Measurements from ENCODE around the gene SPEG.

The SPEG gene

DNA sequence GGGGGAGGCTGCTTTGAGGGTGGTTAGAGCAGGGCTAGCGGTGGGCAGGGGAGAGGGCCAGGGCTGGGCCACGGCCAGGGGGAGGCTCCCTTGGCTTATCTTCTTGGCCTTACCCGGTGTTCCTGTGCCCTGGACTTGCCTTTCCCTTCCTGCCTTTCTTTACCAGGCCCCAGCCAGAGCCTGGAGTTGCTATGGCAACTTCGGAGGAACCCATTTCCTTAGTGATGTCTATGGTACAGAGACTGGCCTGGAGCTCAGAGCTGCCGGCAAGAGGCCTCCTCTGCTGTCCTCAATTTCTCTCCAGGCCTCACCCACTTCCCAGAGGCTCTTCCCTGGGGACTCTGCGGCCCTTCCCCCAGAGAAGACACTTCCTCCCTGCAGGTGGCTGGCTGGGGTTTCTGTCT lies 11.5 kb downstream of the SPEG start:
- DNase-seq, result peak; percentile 31

DNA sequence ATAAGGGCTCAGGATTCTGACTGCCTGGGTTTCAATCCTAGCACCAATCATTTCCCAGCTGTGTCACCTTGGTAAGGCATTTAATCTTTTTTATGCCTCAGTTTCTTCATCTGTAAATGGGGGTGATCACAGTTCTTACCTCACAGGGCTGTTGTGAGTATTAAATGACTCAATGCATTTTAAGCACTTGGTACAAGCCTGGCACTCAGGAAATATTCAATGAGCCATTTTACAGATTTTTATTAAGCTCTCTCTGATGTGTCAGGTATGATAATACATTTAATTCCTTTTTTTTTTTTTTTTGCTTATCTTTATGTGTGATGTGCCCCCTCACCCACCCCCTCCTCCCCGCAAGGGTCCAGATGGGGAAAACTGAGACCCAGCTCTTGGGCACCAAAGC lies 12.0 kb downstream of the SPEG start:
- DNase-seq, result no peak

DNA sequence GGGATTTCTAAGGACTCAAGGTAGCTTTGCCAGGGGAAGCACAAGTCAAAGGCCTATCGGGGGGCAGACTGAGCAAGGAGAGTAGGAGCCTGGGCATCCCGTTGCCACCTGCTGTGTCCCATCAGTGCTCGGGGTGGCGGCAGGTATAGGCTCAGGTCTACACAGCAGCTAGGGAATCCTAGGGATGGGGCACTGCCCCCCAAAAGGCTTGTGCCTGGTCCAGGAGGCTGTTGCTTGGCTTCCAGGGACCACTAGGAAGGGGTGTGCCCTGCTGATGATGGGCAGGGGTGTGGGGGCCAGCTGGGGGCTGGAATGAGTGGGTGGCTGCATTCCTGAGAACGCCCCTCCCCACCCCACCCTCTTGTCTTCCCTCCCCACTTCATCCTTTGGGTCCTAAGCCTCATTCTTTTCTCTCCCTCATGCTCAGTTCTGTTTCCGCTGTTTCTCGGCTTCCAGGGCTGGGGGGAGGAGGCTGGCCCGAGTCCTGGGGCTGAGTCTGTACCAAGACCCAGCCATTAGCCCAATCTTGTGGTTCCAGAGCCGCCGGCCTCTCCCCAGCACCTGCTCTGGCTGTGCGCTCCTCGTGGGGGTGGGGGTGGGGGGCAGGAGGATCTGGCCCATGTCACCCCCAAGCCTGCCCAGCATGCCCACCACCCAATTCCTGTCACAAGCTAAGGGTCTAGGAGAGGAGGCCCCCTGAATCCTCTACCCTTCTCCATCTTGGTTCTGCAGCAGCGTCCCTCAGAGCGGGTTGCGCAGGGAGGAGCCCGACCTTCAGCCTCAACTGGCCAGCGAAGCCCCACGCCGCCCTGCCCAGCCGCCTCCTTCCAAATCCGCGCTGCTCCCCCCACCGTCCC lies 12.8 kb downstream of the SPEG start:
- no peak for DNase-seq

GRCh38 chr2:219448099-219448775 lies 13.6 kb downstream of the SPEG start:
- DNase-seq, result no peak

GRCh38 chr2:219448776-219449341 lies 14.2 kb downstream of the SPEG start:
- no peak for DNase-seq

DNA sequence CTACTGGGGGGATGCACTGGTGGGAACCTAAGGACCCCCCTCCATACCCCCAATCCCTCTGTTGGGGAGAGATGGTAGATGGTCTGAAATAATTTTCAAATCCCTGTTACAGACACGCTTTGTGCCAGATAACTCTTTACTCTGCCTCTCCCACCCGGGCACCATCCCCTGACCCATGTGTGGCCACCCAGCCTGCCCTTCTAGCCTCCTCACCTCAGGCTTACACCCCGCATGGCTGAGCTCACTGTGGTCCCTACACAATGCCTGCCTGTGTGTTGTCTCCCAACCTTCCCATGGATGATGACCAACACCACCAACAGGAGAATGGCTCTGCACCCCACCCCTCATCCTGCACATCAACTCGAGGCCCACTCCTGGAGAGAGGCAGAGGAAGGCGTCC lies 15.0 kb downstream of the SPEG start:
- DNase-seq, result no peak

DNA sequence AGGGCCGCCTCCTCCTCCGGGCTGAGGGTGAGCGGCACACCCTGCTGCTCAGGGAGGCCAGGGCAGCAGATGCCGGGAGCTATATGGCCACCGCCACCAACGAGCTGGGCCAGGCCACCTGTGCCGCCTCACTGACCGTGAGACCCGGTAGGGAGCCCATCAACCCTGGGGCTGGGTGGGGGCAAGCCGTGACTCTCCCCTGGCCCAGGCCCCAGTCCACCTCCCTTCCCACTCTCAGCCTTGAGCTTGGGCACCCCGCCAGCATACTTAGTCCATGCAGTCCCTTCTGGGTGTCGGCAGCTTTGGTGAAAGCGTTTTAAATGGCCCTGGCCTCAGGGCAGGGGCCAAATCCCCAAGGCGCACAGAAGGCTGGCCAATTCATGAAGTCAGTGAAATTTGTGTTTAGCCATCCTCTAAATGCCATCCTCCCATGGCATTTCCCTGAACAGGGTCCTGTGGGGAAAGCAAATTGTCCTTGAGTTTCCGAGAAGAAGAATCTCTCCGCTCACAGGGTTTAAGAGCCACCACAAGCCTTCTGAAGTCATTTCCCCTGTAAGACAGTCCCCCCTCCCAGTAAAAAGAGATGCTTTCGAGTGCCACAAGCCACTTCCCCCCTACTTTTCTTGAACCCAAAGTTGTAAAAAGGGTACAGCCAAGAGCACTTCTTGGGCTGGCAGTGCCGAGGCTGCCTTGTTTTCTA lies 17.2 kb downstream of the SPEG start:
- DNase-seq, result no peak

DNA sequence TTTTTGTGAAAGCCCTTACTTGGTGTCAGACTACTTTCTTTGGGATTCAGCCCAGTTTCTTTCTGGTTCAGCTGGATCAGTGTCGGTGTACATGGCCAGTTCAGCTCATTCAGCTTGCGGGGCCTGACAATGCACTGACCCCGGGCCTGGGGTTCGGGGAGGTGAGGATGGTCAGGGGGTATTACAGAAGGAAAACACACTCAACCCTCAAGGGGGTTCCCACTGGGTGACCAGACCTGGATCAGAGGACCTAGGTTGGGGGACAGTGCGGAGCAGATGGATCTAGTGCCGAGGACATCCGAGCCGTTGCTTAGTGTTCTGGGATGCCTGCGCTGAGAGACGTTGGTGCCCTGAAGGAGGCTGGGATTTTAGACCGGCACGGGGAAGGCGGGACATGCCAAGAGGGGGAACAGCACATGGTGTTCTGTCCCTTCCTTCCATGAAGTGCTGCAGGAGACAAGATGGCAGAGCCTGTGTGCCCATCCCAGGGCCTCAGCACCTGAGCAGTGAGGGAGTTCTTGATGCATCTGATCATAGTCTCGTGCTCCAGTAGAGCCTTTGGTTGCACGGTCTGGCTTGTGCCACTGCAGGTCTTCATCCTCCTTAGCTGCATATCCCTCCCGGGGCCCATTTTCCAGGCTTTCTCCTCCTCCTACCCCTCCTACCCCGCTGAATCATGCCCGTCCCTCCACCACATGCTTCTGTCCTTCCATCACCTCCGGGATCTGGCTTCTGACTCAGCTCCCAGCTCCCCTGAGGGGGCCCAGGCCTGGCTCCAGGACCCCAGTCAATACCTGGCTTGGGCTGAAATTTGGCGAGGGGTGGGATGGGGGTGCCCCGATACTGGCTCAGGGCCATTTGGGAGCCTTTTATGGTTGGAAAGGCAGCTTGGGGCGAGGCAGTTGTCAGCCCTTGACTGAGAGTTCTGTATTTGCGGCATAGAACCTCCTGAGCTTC lies 18.0 kb downstream of the SPEG start:
- DNase-seq, result no peak

- DNase-seq, result peak; percentile 41
Measured at GRCh38 chr2:219453671-219454590, 19.3 kb downstream of the SPEG start.

DNA sequence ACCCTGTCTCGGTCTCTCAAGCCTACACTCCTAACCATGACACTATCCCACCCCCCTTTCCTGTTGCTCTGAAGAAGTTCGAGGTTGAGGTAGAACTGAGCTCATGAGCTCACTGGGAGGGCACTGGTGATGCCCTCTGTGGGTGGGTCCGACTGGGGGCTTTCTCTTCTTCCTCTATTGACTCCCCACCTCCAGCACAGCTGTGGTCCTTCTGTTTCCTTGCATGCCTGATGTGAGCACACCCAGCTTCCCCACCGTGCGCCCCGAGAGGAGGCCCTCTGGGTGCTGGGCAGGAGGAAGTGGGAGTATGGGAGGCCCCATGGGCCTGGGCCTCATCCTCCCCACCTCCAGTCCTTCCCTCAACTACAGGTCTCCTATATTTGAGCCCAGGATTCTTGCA lies 20.9 kb downstream of the SPEG start:
- no peak for DNase-seq

GRCh38 chr2:219457784-219458369 lies 23.2 kb downstream of the SPEG start:
- DNase-seq, result no peak

GRCh38 chr2:219458996-219459395 lies 24.4 kb downstream of the SPEG start:
- no peak for DNase-seq

DNA sequence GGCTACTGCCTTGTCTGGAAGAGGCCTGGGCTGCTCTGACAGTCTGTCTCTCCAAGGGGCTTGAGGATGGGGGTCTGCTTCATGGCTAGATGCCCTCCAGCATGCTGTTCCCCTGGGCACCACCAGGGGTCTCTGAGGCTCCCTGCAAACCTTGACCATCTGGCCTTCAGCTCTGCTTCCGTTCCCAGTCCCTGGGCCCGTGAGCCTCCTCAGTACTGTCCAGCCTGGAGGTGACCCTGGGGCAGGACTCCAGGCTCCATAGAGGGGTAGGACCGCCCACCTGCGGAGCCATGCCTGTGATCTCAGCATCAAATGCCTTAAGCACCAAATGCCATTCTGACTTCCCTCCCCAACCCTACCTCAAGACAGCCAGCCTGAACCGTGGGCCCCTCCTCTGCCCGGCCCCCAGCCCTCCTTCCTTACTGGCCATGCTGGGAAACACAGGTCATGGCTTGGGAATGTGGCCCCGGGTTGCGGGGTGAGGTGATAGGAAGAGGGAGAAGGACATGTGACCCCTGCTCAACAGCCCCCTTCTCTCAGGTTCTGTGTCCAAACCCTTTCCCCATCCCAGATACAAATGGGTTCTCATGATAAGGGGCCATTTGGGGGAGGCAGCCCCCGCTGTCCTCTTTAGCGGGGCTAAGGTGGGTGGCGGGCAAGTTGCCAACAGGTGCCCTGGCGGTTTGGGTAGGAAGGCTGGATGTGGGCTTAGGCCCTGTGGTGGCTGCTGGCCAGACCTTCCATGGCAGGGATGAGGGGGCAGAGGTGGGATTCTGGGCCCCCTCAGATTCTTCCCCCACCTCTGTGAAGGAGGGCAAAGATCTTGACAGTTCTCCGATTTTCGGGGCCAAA lies 25.0 kb downstream of the SPEG start:
- peak; percentile 35 for DNase-seq

GRCh38 chr2:219460424-219460926 lies 25.8 kb downstream of the SPEG start:
- peak; percentile 66 for DNase-seq

DNA sequence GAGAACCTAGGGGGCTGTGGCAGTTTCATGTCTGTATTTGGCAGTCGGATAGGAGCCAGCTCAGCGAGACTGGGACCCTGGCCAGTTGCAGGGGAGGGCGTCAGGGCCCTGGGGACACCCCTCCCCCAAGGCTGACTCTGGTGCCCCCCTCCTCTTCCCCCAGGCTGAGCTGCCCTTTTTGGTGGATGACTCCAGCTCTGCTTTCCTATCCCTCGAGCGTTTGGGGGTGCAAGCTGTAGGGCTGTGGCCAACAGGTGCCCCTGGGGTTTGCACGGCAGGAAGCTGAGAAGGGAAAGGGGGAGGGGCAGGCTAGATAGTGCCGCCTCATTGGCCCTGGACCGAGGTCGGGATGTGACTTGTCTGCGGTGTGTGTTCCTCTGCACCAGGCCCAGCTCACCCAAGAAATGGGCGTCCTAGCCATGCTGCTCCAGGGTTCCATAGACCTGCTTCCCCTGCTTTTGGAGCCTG lies 26.4 kb downstream of the SPEG start:
- peak; percentile 23 for DNase-seq

GRCh38 chr2:219461669-219462068 lies 27.0 kb downstream of the SPEG start:
- DNase-seq, result no peak

GRCh38 chr2:219462349-219462748 lies 27.7 kb downstream of the SPEG start:
- no peak for DNase-seq

DNA sequence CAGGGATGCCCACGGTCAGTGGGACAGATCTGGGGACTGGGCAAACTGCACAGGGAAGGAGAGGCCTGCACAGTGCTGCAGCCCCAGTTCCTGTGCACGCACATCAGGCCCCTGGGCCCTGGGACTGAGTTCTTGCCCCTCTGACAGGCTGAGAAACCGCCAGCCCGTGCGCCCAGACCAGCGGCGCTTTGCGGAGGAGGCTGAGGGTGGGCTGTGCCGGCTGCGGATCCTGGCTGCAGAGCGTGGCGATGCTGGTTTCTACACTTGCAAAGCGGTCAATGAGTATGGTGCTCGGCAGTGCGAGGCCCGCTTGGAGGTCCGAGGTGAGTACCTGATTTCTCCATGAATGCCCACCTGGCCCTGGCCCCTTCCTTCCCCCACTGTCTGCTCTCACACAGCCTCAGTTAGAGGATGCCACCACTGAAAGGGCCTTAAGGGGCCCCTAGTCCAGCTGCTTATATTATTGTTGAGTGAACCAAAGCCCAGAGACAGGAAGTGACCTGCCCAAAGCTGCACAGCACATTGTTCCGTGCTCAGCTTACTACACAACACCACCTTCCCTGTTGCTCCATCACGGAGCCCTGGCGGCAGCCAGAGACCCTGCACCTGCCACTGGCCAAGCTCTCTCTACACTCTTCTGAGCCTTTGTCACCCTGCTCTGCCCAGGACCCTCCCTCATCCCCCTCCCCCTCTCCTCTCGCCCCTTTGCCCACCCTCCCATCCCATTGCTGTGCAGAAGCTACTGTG lies 29.8 kb downstream of the SPEG start:
- no peak for DNase-seq

Data from NCI-H510A treated with DMSO at 0.1 percent for 48 hours (cell line).